GM18519 (cell line): ENCODE results near the gene MAD2L2.
"Not testable (repeated sequence)": the region's sequence is repeated elsewhere in the genome, so short reads cannot be mapped to it uniquely, and the experiment has no call there.

Experiments
- ATAC-seq: cut with Tn5 transposase; IDR thresholded peaks from one replicate; pipeline ENCODE4 v1.9.1; 2021; ENCODE audit warnings: mild to moderate bottlenecking, moderate library complexity; ENCODE audit not compliant: unreplicated experiment, low FRiP score

Gene MAD2L2

DNA sequence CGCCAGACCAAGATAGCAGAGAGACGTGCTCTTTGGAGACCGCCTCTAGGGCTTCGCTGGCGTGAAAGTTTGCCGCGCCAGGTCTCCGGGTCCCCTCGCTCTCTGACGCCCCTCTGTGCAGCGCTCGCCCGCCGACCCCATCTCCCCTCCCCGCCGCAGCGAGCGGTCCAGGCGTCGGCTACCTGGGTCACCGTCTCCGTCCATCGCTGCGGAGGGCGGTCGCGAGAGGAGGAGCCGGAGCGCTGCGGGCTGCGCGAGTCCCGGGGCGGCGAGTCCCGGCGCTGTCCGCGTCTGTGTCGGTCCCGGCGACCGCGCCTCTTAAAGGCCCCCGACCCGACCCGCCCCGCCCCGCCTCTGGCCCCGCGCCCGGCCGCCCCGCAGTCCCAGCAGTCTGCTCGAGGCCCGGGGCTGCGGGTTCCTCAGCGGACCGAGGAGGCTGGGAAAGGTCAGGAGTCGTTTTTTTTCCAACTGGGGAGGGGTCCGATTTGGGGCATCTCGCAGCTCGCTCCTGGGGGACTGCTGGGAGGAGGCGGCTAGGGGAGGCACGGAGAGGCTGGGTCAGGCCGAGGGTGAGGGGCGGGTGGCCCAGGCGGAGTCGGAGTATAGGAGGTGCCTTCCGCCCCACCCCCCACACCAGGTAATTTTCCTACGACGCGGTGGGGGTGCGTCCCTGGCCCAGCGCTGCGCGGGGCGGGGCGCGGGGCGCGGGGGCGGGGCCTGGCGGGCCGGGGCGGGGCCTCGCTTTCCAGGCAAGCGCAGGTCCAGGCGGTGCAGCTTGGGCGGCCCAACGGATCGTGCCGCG lies 26.6 kb downstream of the MAD2L2 start, which contains the start of the genes FBXO2 and FBXO44:
FBXO2 (minus strand) TSS at position 293 of the 802 bp plus-strand sequence; CDS start at position 204, 89 bp downstream.
FBXO44 (plus strand) TSS at position 741 of the 802 bp plus-strand sequence. CDS start 959 bp downstream, outside the sequence.
- ATAC-seq: no peak

GRCh38 chr1:11653861-11654136 lies 27.1 kb downstream of the MAD2L2 start:
- no peak for ATAC-seq

- no peak for ATAC-seq
Measured at GRCh38 chr1:11653101-11653860, 27.7 kb downstream of the MAD2L2 start.

- ATAC-seq: no peak
Measured at GRCh38 chr1:11652203-11652780, 28.7 kb downstream of the MAD2L2 start.

GRCh38 chr1:11651017-11651416 lies 29.9 kb downstream of the MAD2L2 start:
- no peak for ATAC-seq

- ATAC-seq: no peak
Measured at GRCh38 chr1:11650331-11650991, 30.5 kb downstream of the MAD2L2 start.

DNA sequence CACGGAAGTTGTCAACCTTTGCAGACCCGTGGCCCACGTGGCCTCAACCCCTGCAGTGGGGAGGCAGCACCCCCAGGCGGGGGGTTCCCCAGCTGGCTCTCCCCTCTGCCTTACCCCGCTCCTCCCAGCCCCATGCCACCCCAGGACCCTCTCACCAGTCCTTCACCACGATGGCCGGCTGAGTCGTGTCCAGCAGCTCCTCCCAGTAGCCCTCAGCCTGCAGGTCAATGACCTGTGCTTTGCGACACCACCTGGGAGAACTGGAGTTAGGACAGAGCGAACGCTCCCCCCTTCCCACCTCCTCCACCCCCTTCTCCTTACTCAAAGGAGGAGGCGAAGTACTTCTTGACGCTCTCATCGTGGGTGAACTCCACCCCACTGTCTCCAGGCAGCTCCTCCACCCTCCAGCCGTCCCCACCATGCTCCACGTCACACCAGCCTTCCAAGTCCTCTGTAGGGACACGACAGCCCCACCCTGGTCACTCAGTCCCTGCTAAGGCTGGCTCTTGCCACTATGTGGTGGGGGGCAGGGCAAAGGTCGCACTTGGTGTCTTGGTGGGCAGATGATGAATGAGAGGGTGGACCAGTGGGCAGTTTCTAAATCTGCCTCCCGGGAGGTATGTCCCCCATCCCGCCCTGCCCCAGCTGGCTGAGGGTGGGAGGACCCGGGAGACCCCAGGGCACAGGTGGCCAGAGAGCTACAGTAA lies 31.2 kb downstream of the MAD2L2 start:
- ATAC-seq: no peak

DNA sequence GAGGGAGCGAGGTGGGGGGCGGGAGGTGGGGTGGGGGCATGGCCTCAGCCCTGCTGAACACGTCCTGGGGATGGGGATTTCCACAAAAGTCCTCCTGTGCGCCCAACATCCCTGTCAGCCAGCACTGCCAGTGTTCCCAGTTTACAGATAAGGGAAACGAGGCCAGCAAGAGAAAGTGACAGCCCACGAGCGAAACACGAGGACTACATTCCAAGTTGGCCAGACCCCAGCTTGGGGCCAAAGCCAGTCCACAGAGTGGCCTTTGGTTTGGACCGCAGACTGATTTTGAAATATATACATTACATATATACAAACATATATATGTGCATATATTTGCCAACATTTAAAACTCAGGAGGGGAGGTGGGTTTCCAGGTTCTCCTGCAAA lies 31.7 kb downstream of the MAD2L2 start:
- no peak for ATAC-seq

DNA sequence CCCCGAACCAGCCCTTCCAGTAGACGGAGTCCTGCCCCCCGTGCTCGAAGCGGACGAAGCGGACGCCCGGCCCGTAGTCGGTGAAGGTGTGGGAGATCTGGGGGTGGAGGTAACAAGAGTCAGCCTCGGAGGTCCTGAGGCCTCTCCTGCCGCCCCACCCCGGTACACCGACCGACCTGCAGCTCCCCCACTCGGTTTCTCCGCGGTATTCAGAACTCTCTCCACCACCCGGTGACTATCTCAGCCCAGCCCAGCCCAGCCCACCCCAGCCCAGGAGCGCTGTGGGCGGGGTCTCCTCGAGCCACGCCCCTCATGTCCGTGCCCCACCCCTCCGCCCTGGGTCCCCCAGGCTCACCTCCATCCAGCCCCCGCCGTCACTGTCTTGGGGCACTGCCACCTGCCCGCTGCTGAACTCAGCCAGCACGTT lies 32.2 kb downstream of the MAD2L2 start:
- no peak for ATAC-seq

DNA sequence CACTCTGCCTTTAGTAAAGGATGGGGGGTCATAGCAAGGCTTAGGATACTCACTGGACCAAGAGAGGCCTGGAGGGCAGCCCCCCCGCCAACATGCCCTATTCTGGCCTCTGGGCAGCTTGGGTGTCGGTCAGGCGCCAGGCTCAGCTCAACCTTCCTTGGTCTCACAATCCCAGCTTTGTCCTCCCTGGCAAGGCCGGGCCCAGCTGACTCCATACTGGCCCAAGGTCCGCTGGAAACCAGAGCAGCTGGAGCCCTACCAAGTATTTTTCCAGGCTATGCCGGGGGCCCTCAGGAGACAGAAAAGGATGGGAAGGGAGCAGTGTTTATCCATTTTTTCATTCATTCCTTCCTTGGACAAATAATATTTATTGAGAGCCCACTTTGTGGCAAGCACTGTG lies 32.9 kb downstream of the MAD2L2 start:
- ATAC-seq: no peak

- ATAC-seq: no peak
Measured at GRCh38 chr1:11647333-11647732, 33.6 kb downstream of the MAD2L2 start.

- ATAC-seq: no peak
Measured at GRCh38 chr1:11646317-11646716, 34.6 kb downstream of the MAD2L2 start.

GRCh38 chr1:11645670-11646265 lies 35.2 kb downstream of the MAD2L2 start:
- no peak for ATAC-seq

- no peak for ATAC-seq
Measured at GRCh38 chr1:11645270-11645669, 35.7 kb downstream of the MAD2L2 start.

- ATAC-seq: no peak
Measured at GRCh38 chr1:11643782-11644181, 37.2 kb downstream of the MAD2L2 start.

DNA sequence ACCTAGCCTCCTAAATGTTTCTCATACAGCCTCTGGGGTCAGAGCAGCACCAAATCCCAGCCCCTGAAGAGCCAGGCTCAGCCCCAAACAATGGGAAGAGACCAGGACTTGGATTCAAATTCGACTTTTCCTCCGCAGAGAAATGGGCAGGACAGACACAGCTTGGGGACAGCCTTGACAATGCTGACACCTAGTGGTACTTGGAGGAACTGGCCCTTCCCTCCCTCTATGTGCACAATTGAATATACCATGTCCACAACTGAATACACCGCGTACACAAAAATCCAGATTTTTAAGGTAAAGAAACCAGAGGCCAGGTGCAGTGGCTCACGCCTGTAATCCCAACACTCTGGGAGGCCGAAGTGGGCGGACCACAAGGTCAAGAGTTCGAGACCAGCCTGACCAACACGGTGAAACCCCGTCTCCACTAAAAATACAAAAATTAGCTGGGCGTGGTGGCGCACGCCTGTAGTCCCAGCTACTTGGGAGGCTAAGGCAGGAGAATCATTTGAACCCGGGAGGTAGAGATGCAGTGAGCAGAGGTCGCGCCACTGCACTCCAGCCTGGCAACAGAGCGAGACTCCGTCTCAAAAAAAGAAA lies 38.4 kb downstream of the MAD2L2 start:
- not testable (repeated sequence) for ATAC-seq

- ATAC-seq: no peak
Measured at GRCh38 chr1:11641776-11642305, 39.1 kb downstream of the MAD2L2 start.

DNA sequence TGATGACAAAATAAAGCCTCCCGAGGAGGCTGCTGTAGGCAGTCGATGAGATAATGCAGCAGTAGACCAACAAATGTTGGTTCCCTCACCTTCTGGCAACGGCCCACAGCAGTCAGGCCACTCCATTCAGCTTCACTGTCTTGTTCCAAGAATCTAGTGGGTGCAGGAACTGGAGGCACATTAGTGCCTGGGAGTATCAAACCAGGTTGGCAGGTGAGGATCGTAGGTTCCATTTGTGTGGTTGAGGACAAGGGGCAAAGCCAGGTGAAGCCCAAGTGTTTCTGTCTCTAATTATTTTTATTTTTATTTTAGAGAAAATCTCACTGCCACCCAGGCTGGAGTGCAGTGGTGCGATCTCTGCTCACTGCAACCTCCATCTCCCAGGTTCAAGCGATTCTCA lies 40.0 kb downstream of the MAD2L2 start:
- ATAC-seq: no peak

DNA sequence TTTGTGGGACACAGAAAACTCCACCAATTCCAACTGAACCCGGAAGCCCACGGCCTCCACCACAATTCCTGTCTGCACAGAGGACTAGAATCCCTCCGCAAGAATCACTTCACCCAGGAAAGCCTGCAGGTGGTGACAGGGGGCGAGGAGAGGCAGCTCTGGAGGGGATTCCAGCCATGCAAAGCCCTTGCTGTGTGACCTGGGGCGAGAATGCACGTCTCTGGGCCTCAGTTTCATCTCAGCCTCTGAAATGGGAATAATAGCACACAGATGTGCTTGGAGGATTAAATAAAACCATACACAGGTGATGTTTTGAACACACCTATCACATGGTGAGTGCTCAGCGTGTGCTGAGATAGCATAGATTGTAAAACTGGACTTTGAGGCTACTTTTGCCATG lies 40.8 kb downstream of the MAD2L2 start:
- ATAC-seq: no peak
